Medulla oblongata (tissue), 1 donor: Measurements from ENCODE around the gene SLC2A9.
A peak's percentile ranks its signal among the peaks of the same experiment; 100 is the strongest.

Experiments used
- DNase-seq: peaks from one replicate; pipeline ENCODE4 v3.0.0-alpha.2; 2015; ENCODE audit errors: extremely low spot score

SLC2A9 gene

GRCh38 chr4:10020871-10021652, at the start of gene SLC2A9:
TSS of gene SLC2A9 (minus strand) at chr4:10021497. CDS start at chr4:10021429, 68 bp downstream.
- peak; percentile 61 for DNase-seq

GRCh38 chr4:10069075-10069642, 47.9 kb upstream of the SLC2A9 start:
- no peak for DNase-seq

- no peak for DNase-seq
Measured at GRCh38 chr4:10066670-10067651, 45.7 kb upstream of the SLC2A9 start.

- no peak for DNase-seq
Measured at GRCh38 chr4:10066206-10066605, 44.9 kb upstream of the SLC2A9 start.

GRCh38 chr4:10063544-10064300, 42.4 kb upstream of the SLC2A9 start:
- DNase-seq, result peak; percentile 94

GRCh38 chr4:10061650-10062415, 40.5 kb upstream of the SLC2A9 start:
- DNase-seq, result no peak

- DNase-seq, result no peak
Measured at GRCh38 chr4:10058371-10058770, 37.1 kb upstream of the SLC2A9 start.

- no peak for DNase-seq
Measured at GRCh38 chr4:10057023-10057395, 35.7 kb upstream of the SLC2A9 start.

- DNase-seq, result no peak
Measured at GRCh38 chr4:10056334-10057022, 35.2 kb upstream of the SLC2A9 start.

GRCh38 chr4:10055871-10056270, 34.6 kb upstream of the SLC2A9 start:
- DNase-seq, result no peak

GRCh38 chr4:10054571-10055041, 33.3 kb upstream of the SLC2A9 start:
- DNase-seq, result no peak

GRCh38 chr4:10053635-10054453, 32.5 kb upstream of the SLC2A9 start:
- no peak for DNase-seq

GRCh38 chr4:10051517-10052135, 30.3 kb upstream of the SLC2A9 start:
- DNase-seq, result no peak

GRCh38 chr4:10050721-10051120, 29.4 kb upstream of the SLC2A9 start:
- no peak for DNase-seq

- no peak for DNase-seq
Measured at GRCh38 chr4:10050261-10050661, 29.0 kb upstream of the SLC2A9 start.

- DNase-seq, result no peak
Measured at GRCh38 chr4:10048941-10049697, 27.8 kb upstream of the SLC2A9 start.

- no peak for DNase-seq
Measured at GRCh38 chr4:10047967-10048366, 26.7 kb upstream of the SLC2A9 start.

GRCh38 chr4:10046471-10046870, 25.2 kb upstream of the SLC2A9 start:
- DNase-seq, result no peak
